Keratinocyte (primary cell): Measurements from ENCODE around the gene LSM10.
A peak's percentile ranks its signal among the peaks of the same experiment; 100 is the strongest.

Experiments used
- CTCF ChIP-seq, 3 experiments: IDR thresholded peaks in 1 of 3; conservative IDR thresholded peaks in 1 of 3; optimal IDR thresholded peaks in 1 of 3; 2 replicates in 2 of 3; 3 replicates in 1 of 3; pipeline versions ENCODE3 to v1.5.1; 2011; ENCODE audit warnings: low read length in 3 of 3, mild to moderate bottlenecking in 3 of 3, moderate library complexity in 2 of 3, control low read depth in 1 of 3, inconsistent platforms in 1 of 3; ENCODE audit not compliant: insufficient read depth in 2 of 3; ENCODE audit errors: extremely low read depth in 1 of 3
- EZH2 ChIP-seq: IDR thresholded peaks from one replicate; pipeline ENCODE4 v1.6.1; 2012; ENCODE audit warnings: inconsistent platforms, mild to moderate bottlenecking, low read length, moderate library complexity

- peak in 2 of 3 experiments; percentile 4 to 29 for TF ChIP-seq CTCF (optimal IDR thresholded peaks at IDR 0.05 in 1 of 3, IDR thresholded peaks at IDR 0.05 in 1 of 3, conservative IDR thresholded peaks at IDR 0.05 in 1 of 3; ENCODE audit: extremely low read depth in 1 of 3, insufficient read depth in 2 of 3, low read length in 3 of 3)
- no peak for TF ChIP-seq EZH2
Observed at GRCh38 chr1:36446271-36446670, 48.6 kb upstream of the LSM10 start.
